BLaER1 treated with 17β-estradiol and CSF1 and Interleukin-3, amounts not matched to agents 10 nM and 100 nM (cell line): ENCODE measurements around the gene SNCG.
"Not testable (repeated sequence)": the region's sequence is repeated elsewhere in the genome, so short reads cannot be mapped to it uniquely, and the experiment has no call there.

ENCODE experiments used
- H3K27ac ChIP-seq, 11 experiments: shearing (Covaris generic); formaldehyde crosslinking; 2 replicates each; pipeline ENCODE4 v1.8.1; 2022
- H3K27me3 ChIP-seq, 11 experiments: shearing (Covaris generic); formaldehyde crosslinking; 2 replicates each; pipeline ENCODE4 v1.8.1; 2022
- H3K36me3 ChIP-seq, 11 experiments: shearing (Covaris generic); formaldehyde crosslinking; 2 replicates each; pipeline ENCODE4 v1.8.1; 2022
- H3K4me1 ChIP-seq, 10 experiments: shearing (Covaris generic); formaldehyde crosslinking; 2 replicates each; pipeline ENCODE4 v1.8.1; 2022
- H3K4me2 ChIP-seq, 11 experiments: shearing (Covaris generic); formaldehyde crosslinking; 2 replicates each; pipeline ENCODE4 v1.8.1; 2022
- H3K4me3 ChIP-seq, 10 experiments: shearing (Covaris generic); formaldehyde crosslinking; 2 replicates each; pipeline ENCODE4 v1.8.1; 2022
- H3K9ac ChIP-seq, 11 experiments: shearing (Covaris generic); formaldehyde crosslinking; 2 replicates each; pipeline ENCODE4 v1.8.1; 2022
- H3K9me3 ChIP-seq, 11 experiments: shearing (Covaris generic); formaldehyde crosslinking; replicated peaks in 1 of 11; 2 replicates each; pipeline ENCODE4 v1.8.1; 2022
- H4K20me1 ChIP-seq, 11 experiments: shearing (Covaris generic); formaldehyde crosslinking; 2 replicates each; pipeline ENCODE4 v1.8.1; 2022
- Cebpa-rat ChIP-seq, 11 experiments: shearing (Covaris generic); IDR thresholded peaks; 2 replicates each; pipeline ENCODE4 v1.8.1; 2022

The SNCG gene

DNA sequence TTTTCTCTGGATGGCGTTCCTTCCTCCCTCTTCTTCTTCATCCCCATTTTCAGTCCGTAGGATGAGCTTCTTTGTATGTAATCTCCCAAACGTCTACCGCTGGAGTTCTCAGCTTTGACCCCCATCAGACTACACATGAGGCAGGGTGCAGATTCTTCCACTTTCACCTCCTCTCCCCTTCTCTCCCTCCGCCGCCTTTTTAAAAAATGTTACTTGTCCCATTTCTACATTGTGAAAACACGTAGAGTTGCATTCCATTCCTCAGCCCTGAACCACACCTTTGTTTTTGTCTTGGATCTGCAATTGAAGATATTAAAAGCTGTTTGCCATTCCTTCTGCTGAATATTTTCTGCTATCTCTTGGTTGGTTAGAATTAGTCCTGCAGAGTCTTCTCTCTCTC, 16.1 kb downstream of the SNCG start:
- no peak overlapping the region for H3K4me2 ChIP-seq
- H3K4me1 ChIP-seq = peaks cover 13 to 27% (median 25%) of the 10 kb centered on the region in 10 experiments
- H3K36me3 ChIP-seq = no peaks in the 10 kb centered on the region
- H3K9ac ChIP-seq = no peak overlapping the region
- no peak overlapping the region for H3K27ac ChIP-seq
- no peaks in the 10 kb centered on the region for H4K20me1 ChIP-seq
- H3K27me3 ChIP-seq = peaks cover 2 to 26% (median 22%) of the 10 kb centered on the region in 11 experiments; a peak in 20 of 22 replicates
- H3K4me3 ChIP-seq = no peak overlapping the region
- H3K9me3 ChIP-seq = peaks cover 0 to 8% (median 0%) of the 10 kb centered on the region in 11 experiments; a peak in 2 of 22 replicates
- TF ChIP-seq Cebpa-rat (IDR thresholded peaks at IDR 0.05) = no peak

- Histone ChIP-seq H4K20me1 (no peaks in the 10 kb centered on the region), H3K9me3 (peaks cover 0 to 4% (median 0%) of the 10 kb centered on the region in 11 experiments; a peak in 2 of 22 replicates), H3K4me1 (peaks cover 0 to 29% (median 14%) of the 10 kb centered on the region in 10 experiments; a peak in 17 of 20 replicates), H3K4me2 (no peak overlapping the region), H3K4me3 (no peak overlapping the region), H3K27me3 (peaks cover 0 to 5% (median 2%) of the 10 kb centered on the region in 11 experiments; a peak in 10 of 22 replicates), H3K36me3 (no peaks in the 10 kb centered on the region), H3K9ac (no peak overlapping the region), H3K27ac (no peak overlapping the region)
- no peak for TF ChIP-seq Cebpa-rat (IDR thresholded peaks at IDR 0.05)
Measured at GRCh38 chr10:86976362-86977056, 18.1 kb downstream of the SNCG start.

DNA sequence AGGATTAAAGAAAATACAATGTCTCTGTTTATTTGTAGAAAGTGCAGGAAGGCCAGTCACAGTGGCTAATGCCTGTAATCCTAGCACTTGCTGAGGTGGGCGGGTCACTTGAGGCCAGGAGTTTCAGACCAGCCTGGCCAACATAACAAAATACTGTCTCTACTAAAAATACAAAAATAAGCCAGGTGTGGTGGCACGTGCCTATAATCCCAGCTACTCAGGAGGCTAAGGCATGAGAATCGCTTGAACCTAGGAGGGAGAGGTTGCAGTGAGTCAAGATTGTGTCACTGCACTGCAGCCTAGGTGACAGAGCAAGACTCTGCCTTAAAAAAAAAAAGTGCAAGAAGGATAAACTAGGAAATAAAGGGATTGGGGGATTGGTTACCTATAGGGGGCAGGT, 20.1 kb downstream of the SNCG start:
- H3K4me1 ChIP-seq = peaks cover 0 to 32% (median 7%) of the 10 kb centered on the region in 10 experiments; a peak in 15 of 20 replicates
- not testable (repeated sequence) for H3K9me3 ChIP-seq, H3K27me3 ChIP-seq, H3K36me3 ChIP-seq, H3K27ac ChIP-seq, H3K4me2 ChIP-seq, H4K20me1 ChIP-seq, H3K4me3 ChIP-seq, H3K9ac ChIP-seq

- Histone ChIP-seq H3K9ac (no peak overlapping the region), H3K27me3 (no peaks in the 10 kb centered on the region), H3K9me3 (no peaks in the 10 kb centered on the region), H3K27ac (no peak overlapping the region), H3K36me3 (no peaks in the 10 kb centered on the region), H3K4me3 (no peak overlapping the region), H4K20me1 (no peaks in the 10 kb centered on the region), H3K4me1 (peaks cover 0 to 32% (median 7%) of the 10 kb centered on the region in 10 experiments; a peak in 15 of 20 replicates), H3K4me2 (peak overlapping the region in 3 of 11 experiments; percentile 50 to 82 (median 66); a peak in 5 of 22 replicates)
- no peak for TF ChIP-seq Cebpa-rat (IDR thresholded peaks at IDR 0.05)
Measured at GRCh38 chr10:86979296-86979818, 21.0 kb downstream of the SNCG start.

DNA sequence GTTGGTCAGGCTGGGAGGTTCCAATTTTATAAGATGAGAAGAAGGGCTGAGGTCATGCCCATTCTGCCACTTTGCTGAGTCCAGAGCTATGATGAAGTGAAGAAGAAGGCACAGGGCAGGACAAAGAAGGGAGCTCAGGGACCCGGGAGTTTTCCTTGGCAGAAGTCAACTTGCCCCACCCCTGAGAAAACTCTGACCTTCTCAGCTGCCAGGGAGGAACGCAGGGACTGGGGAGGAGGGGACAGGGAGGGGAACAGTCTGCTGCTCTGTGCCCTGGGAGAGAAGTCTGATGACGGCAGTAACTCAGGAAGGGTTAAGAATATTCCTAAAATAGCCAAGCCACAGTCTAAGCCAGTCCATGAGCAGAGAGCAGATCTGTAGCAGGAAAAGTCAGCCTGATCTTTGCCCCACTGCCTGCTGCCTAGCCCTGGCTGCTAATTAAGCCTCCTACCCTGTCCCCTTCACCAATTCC, 21.6 kb downstream of the SNCG start:
- Histone ChIP-seq H3K9me3 (no peaks in the 10 kb centered on the region), H3K9ac (peak overlapping the region in 2 of 11 experiments; percentile 6 to 11; a peak in 1 of 22 replicates), H3K4me1 (peaks cover 0 to 32% (median 7%) of the 10 kb centered on the region in 10 experiments; a peak in 15 of 20 replicates), H3K27me3 (no peaks in the 10 kb centered on the region), H3K4me2 (peak overlapping the region in 10 of 11 experiments; percentile 19 to 82 (median 38); a peak in 14 of 22 replicates), H3K36me3 (no peaks in the 10 kb centered on the region), H4K20me1 (no peaks in the 10 kb centered on the region), H3K27ac (peak overlapping the region in 1 of 11 experiments; percentile 9; a peak in 1 of 22 replicates), H3K4me3 (no peak overlapping the region)
- no peak for TF ChIP-seq Cebpa-rat (IDR thresholded peaks at IDR 0.05)

- H3K36me3 ChIP-seq, H3K4me3 ChIP-seq, H3K27me3 ChIP-seq, H3K9me3 ChIP-seq, H3K27ac ChIP-seq, H3K9ac ChIP-seq, H4K20me1 ChIP-seq: not testable (repeated sequence)
- Histone ChIP-seq H3K4me1 (peaks cover 0 to 32% (median 7%) of the 10 kb centered on the region in 10 experiments; a peak in 15 of 20 replicates), H3K4me2 (peak overlapping the region in 2 of 11 experiments; percentile 66 to 82; a peak in 4 of 22 replicates)
Measured at GRCh38 chr10:86981020-86981419, 22.6 kb downstream of the SNCG start.

- Histone ChIP-seq H3K4me3 (no peak overlapping the region), H3K36me3 (no peaks in the 10 kb centered on the region), H3K4me1 (peaks cover 0 to 32% (median 7%) of the 10 kb centered on the region in 10 experiments; a peak in 15 of 20 replicates), H3K4me2 (peak overlapping the region in 2 of 11 experiments; percentile 66 to 82; a peak in 3 of 22 replicates), H3K9me3 (no peaks in the 10 kb centered on the region), H4K20me1 (no peaks in the 10 kb centered on the region), H3K27me3 (no peaks in the 10 kb centered on the region), H3K9ac (no peak overlapping the region), H3K27ac (no peak overlapping the region)
- TF ChIP-seq Cebpa-rat (IDR thresholded peaks at IDR 0.05) = no peak
Measured at GRCh38 chr10:86981716-86982115, 23.3 kb downstream of the SNCG start.

GRCh38 chr10:86984498-86984897, 26.1 kb downstream of the SNCG start:
- H3K4me2 ChIP-seq, H3K36me3 ChIP-seq, H3K9me3 ChIP-seq, H3K4me3 ChIP-seq, H3K9ac ChIP-seq, H4K20me1 ChIP-seq, H3K27ac ChIP-seq, H3K27me3 ChIP-seq: not testable (repeated sequence)
- H3K4me1 ChIP-seq = peaks cover 0 to 28% (median 7%) of the 10 kb centered on the region in 10 experiments; a peak in 15 of 20 replicates

DNA sequence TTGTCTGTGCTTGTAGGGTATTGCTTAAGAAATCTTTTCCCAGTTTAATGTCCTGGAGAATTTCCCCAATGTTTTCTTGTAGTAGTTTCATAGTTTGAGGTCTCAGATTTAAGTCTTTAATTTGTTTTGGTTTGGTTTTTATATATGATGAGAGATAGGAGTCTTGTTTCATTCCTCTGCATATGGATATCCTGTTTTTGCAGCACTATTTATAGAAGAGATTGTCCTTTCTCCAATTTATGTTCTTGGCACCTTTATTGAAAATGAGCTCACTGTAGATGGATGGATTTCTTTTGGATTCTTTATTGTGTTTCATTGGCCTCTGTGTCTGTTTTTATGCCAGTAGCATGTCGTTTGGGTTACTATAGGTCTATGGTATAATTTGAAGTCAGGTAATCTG, 30.1 kb downstream of the SNCG start:
- H3K4me2 ChIP-seq = no peak overlapping the region
- H3K4me1 ChIP-seq = no peaks in the 10 kb centered on the region

GRCh38 chr10:86991362-86991761, 33.0 kb downstream of the SNCG start:
- H3K9ac ChIP-seq, H3K27ac ChIP-seq, H4K20me1 ChIP-seq, H3K4me2 ChIP-seq, H3K27me3 ChIP-seq, H3K9me3 ChIP-seq, H3K4me1 ChIP-seq, H3K4me3 ChIP-seq, H3K36me3 ChIP-seq: not testable (repeated sequence)

More for the DNA sequence above, 30.1 kb downstream of the SNCG start:
- H3K27ac ChIP-seq = no peak overlapping the region
- no peak overlapping the region for H3K9ac ChIP-seq
- no peaks in the 10 kb centered on the region for H3K27me3 ChIP-seq
- H4K20me1 ChIP-seq = no peaks in the 10 kb centered on the region
- H3K36me3 ChIP-seq = no peaks in the 10 kb centered on the region
- no peak overlapping the region for H3K4me3 ChIP-seq
- TF ChIP-seq Cebpa-rat (IDR thresholded peaks at IDR 0.05) = no peak
- no peaks in the 10 kb centered on the region for H3K9me3 ChIP-seq
